HG03045 (cell line): Measurements from ENCODE around the gene BCAP29.
"Not testable (repeated sequence)": the region's sequence is repeated elsewhere in the genome, so short reads cannot be mapped to it uniquely, and the experiment has no call there.

Source experiments
- ATAC-seq: cut with Tn5 transposase; IDR thresholded peaks from one replicate; pipeline ENCODE4 v1.9.1; 2021; ENCODE audit warnings: mild to moderate bottlenecking, moderate library complexity; ENCODE audit not compliant: unreplicated experiment

BCAP29 gene

DNA sequence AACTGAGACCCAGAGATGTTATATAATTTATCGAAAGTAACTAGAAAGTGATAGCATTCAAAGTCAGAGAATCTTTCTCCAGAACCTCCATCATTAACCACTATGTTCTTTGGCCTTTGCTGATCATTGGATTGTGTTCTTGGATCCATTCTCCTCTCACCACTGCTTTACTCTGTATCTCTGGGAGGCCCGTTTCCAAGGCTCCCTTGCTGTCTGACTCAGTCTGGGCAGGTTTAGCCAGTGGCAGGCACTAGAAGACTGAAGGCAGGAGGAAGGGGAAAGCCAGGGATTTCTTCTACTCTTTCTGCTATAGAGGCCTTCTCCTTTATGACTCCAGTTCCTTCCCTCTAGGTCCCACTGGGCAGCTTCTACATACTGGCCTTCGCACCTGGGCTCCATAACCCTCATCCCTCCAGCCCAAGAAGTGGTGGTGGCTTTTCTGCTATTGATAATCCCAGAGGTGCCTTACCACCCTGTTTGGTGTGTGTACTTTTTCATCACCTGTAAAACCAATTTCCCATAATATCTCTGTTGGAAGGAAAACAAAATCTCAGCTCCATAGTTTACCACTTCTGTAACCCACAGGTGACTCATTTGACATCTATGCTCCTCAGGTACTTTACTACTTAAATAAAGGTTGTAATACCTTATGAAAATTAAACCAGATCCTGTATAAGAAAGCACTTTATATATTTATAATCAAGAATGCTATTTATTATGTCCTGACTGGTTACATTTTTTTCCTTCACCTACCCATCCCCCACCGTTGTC is 36.0 kb downstream of the BCAP29 start:
- ATAC-seq: no peak

DNA sequence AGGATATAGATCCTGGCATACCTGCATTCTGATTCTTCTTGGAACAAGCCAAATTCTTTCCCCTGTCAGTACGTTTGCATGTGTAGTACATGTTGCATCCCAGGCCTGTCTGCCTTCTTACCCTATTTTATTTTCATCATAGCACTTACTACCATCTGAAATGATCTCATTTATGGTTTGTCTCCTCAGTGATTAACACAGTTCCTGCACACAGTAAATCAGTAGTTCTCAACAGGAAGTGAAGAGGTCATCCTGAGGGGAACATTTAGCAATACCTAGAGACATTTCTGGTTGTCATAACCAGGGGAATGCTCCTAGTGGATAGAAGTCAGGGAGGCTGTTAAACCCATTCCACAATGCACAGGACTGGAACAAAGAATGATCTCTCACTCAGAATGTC is 42.4 kb downstream of the BCAP29 start:
- ATAC-seq: no peak

DNA sequence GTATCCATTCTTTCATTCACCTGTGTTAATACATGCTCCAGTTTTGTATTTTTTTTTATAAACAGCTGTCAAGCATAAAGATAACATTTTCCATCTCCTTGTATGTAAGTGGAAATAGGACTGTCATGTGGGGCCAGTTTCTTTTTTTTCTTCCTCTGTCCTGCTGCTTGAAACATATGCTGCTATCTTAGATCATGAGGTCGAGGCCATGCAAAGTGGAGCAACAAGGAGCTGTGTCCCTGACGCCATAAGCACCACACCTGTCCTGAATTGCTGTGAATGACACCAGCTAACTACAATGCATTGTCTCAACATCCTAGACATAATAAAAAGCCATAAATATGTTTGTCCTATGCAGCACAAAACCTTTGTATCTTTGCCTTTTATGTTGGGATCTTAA is 42.8 kb downstream of the BCAP29 start:
- ATAC-seq: no peak

DNA sequence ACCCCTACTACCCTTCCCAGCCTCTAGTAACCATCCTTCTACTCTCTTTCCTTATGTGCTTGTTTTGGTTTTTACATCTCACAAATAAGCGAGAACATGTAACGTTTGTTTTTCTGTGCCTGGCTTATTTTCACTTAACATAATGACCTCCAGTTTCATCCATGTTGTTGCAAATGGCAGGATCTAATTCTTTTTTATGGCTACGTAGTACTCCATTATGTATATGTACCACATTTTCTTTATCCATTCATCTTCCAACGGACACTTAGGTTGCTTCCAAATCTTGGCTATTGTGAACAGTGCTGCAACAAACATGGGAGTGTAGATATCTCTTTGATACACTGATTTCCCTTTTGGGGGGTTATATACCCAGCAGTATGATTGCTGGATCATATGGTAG is 47.0 kb downstream of the BCAP29 start:
- no peak for ATAC-seq

DNA sequence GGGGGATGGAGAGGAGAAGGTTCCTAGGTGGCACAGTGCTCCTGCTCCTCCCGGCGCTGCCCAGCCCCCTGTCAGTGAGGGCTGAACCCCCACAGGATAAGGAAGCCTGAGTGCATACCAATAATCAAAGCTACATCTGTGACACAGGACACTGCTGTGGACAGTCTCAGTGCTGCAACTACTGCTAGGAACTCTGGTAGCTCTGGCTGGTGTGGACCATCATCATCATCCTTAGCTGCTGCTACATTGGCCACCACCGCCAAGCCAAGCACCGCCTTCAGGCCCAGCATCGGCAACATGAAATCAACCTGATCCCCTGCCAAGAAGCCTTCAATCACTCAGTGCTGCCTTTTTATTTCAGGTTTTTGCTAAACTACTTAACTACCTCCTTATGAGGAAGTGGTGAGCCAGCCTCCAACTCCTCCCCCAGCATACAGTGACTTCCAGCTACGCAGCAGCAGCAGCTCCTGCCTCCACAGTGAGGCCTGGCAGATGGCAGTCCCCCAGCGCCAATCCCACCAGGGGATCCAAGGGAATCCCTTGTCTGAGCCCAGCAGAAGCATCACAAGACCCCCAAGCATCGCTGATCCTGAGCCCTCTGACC is 48.5 kb downstream of the BCAP29 start:
- ATAC-seq: no peak

DNA sequence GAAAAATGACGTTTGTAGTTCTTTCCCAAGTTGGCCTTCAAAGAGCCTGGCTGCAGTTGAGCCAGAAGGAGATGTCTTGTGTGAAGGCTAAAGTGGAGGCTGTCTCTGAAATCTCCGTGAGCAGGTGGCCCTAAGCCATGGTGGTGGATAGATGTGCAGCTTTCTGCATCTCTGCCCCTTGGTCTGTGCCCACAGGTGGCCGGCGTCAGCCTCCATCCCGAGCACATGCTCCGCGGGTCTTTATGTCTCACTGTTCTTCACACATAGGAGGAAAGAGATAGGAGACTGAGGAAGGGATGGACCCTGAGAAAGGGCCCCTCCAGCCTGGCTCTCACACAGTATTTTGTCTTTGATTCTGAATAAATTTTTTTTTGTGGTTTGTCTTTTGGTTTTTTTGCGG is 50.3 kb downstream of the BCAP29 start:
- ATAC-seq: no peak

DNA sequence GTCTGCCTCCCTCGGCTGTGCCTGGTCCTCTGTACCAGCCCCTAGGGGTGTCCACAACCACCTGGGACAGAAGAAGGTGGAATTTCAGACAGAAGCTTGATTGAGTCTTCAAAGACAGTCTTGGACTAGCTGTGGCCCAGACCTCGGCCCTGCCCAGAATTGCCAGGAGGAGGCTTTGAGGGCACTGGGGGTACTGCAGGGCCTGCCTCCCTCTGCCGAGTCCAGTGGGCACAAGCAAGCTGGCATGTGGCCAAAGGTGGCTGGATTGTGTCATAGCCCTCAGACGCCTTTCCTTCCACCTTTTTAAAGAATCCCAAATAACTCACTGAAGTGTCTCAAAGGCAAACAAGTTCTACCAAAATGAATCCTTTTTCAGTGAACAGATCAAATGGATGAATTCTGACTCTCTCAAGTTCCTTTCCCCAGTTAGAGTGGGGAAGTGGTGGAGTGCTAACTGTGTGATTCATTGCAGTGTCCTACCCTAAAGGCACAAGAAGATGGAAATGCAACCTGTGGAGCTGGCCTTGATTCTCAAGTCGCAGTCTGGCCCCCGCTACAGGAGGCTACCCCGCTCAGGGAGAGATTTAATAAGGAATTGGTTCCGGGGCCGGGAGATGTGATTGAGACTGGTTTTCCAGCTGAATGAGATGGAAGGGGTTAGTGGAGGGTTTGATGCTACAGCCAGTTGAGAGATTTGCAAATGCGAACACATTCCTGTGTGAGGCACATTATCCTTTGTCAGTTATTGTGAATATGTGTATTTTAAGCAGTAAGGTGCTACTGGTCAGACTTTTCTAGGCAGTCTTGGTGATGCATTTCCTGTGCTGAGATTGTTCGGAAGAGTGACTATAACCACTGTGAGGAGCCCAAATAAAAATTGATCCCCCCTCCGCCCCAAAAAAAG is 51.8 kb downstream of the BCAP29 start:
- ATAC-seq: no peak

DNA sequence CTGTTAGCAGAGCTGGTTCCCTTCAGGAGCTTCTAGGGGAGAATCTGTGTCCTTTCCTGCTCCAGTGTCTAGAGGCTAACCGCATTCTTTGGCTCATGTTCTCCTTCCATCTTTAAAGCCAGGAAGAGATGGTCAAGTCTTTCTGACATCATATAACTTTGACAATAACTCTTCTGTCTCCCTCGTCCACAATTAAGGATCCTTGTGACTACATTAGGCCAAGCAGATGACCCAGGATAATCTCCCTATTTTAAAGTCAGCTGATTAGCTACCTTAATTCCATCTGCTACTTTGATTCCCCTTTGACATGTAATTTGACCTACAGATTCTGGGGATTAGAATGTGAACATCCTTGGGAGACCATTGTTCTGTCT is 52.4 kb downstream of the BCAP29 start:
- ATAC-seq: no peak

DNA sequence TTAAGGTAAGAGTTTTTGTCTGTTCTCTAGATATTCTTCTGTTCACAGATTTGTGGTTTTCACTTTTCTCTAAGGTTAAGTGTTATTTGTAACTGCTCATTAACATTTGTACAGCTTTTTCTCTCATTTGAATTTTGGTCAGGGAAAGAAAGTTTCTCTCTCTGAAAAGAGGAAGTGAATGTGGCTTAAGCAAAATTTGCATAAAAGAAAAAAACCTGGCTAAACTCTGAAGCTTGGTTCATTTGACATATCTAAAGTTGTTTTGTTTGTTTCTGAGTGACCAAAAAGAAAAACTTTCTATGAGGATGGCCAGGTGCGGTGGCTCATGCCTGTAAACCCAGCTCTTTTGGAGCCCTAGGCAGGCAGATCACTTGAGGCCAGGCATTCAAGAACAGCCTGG is 58.5 kb downstream of the BCAP29 start:
- peak; percentile 90 for ATAC-seq

DNA sequence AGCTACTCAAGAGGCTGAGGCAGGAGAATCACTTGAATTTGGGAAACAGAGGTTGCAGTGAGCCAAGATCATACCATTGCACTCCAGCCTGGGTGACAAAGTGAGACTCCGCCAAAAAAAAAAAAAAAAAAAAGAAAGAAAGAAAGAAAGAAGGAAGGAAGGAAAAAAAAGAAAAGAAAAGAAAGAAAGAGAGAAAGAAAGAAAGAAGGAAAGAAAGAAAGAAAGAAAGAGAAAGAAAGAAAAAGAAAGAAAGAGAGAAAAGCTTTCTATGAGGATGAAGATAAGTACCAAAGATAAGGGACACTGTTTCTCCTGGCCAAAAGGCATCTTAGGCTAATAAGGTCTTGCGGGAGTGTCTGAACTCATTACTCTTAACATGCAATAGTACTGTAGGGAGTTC is 59.0 kb downstream of the BCAP29 start:
- not testable (repeated sequence) for ATAC-seq

DNA sequence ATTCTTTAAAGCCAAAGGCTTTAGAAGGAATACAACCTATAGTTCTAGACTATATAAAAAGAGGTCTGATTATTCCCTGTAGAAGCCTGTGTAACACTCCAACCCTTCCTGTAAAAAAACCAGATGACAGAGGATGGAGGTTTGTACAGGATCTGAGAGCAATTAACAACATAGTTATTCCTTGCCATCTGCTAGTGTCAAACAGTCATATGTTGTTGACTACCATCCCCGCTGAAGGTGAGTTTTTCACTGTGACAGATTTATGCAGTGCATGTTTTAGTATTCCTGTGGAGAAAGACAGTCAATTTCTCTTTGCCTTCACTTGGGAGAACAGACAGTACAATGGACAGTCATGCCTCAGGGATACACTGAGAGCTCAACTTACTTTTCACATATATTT is 61.6 kb downstream of the BCAP29 start:
- ATAC-seq: no peak

DNA sequence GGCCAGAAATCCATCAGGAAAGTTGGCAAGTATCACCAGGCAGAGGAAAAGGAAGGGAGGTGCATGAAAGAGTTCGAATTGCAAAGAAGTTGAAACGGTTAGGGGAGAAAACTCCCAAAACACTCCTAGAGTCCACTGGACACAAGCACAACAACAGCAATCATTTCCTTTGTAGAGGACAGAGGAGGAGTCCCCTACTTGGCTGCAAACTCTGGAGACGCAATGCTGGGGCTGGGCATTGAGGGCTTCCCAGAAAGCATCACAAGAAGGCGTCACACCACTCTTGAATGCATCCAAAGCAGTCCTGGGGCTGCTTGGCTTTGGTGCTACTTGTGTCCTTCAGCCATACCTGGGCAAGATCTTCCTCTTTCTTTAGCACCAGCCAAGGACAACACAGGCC is 62.5 kb downstream of the BCAP29 start:
- ATAC-seq: no peak

DNA sequence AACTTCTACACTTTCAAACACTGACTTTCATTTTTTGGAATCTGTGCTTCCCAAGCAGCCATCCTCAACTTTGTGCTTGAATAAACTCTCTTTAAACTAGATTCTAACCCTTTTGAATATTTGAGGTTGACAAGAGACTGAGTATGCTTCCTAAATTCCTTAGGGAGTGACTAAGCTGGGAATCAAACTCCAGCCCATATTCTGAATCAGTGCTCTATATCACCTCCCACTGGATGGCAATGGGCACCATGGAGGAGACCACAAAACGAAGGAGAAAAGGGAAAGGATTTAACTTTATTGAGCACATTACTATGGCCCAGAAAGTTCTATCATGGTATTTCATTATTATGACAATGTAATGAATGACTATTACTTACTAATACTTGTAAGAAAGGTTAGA is 63.4 kb downstream of the BCAP29 start:
- no peak for ATAC-seq

DNA sequence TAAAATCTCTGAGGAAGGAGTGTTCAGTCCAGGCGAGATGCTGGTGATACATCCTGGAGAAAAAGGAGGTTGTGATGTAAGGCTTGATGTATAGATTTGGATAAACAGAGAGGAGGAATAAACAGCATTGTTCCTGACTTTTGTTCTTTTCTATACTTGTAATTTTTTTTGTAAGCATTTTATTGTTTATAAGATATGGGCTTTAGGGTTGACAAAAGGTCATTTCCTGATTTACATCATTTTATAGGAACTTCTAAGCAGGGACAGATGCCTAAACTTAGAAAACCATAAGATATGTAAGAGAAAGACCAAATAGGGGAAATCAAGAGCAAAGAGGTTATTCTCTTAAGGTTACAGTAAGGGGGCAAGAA is 63.9 kb downstream of the BCAP29 start:
- no peak for ATAC-seq

DNA sequence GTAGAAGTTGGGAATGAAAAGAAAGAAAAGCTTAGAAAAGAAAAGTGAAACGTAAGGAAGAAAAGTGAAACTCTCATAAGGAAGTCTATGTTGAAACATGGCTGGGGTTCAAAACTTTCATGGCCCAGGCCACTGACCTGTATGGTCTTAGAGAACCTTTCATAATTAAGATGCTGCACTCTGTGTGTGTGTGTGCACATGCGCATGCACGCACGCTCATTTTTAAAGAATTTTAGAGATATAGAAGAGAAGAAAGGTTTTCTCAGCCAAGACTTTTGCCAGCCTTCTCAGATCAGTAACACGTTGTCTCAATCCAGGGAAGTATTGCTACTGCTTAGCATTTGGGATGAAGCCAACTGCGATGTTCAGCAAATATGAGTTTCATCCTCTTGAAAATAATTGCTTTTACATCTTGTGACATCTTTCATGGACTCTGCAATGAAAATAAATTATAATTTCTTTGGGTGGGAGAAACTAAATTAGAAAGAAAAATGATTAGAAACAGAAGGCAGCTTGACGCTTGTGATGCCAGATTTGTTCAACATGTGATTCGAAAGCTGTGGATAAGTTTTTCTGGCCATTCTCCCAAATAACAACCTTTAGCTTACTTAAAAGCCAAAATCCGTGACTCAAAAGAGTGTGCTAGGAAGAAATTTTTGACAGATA is 64.4 kb downstream of the BCAP29 start:
- ATAC-seq: no peak

DNA sequence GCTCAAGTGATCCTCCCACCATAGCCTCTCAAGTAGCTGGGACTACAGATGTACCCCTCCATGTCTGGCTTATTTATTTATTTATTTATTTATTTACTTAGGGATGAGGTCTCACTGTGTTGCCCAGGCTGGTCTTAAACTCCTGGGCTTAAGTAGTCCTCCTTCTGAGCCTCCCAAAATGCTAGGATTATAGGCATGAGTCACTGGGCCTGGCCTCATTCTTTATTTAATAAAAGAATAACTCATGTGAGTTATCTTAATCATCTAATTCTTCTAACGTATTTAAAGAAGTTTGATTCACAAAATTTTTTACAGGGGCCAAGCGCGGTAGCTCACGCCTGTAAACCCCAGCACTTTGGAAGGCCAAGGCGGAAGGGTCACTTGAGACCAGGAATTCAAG is 72.6 kb downstream of the BCAP29 start:
- no peak for ATAC-seq

DNA sequence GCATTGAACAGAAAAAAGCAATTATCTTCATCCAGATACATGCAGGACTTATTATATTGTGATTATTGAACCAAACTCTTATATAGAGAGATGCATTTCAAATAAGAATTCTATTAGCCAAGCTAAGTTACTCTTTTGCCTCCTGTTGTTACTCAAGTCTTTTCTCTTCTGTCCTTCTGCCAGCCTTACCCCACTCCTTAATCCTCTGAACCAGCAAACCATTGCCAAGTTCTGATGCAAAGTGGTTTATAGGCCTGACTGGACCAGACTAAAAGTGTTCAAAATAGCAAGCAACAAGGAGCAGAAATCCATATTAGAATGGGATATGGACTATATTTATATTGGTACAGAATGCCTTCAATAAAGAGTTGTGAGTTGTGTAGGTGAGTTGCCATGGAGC is 78.4 kb downstream of the BCAP29 start:
- ATAC-seq: no peak

DNA sequence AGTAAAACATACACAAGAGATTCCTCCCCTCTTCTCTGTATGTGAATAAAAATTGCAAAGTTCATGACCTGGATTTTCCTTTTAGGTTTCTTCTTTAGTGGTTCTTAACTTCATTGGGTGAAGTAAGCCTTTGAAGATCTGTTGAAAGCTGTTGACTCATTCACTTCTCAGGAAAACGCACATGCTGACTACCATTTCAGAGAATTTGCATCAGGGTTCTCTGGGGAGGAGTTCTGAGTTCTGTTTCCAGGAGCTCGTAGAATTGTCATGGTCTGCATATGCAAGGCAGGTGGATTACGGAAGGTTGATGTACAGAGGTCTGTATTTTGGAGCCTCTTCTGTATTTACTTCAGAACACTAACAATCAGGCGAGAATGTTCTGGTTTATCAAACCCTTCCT is 79.6 kb downstream of the BCAP29 start:
- ATAC-seq: no peak

DNA sequence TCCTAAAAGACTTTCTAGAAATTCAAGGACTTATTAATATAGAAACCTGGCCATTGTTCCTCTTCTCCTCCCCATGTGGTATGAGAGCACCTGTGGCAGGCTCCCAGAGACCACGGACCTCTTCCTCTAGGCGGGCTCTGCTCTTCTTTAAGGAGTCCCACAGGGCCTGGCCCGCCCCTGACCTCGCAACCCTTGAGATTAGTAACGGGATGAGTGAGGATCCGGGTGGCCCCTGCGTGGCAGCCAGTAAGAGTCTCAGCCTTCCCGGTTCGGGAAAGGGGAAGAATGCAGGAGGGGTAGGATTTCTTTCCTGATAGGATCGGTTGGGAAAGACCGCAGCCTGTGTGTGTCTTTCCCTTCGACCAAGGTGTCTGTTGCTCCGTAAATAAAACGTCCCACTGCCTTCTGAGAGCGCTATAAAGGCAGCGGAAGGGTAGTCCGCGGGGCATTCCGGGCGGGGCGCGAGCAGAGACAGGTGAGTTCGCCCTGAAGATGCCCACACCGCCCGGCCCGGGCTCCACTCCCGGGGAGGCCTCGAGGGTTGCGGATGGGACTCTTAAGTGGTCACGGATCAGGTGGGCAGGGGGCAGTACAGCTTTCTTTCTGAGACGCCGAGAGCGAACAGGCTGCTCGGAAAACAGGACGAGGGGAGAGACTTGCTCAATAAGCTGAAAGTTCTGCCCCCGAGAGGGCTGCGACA is 80.5 kb downstream of the BCAP29 start, which contains the start of gene SLC26A4:
Gene SLC26A4, plus strand, starts transcription at position 448 of the 700 bp plus-strand sequence. CDS start 814 bp downstream, outside the sequence.
- no peak for ATAC-seq

DNA sequence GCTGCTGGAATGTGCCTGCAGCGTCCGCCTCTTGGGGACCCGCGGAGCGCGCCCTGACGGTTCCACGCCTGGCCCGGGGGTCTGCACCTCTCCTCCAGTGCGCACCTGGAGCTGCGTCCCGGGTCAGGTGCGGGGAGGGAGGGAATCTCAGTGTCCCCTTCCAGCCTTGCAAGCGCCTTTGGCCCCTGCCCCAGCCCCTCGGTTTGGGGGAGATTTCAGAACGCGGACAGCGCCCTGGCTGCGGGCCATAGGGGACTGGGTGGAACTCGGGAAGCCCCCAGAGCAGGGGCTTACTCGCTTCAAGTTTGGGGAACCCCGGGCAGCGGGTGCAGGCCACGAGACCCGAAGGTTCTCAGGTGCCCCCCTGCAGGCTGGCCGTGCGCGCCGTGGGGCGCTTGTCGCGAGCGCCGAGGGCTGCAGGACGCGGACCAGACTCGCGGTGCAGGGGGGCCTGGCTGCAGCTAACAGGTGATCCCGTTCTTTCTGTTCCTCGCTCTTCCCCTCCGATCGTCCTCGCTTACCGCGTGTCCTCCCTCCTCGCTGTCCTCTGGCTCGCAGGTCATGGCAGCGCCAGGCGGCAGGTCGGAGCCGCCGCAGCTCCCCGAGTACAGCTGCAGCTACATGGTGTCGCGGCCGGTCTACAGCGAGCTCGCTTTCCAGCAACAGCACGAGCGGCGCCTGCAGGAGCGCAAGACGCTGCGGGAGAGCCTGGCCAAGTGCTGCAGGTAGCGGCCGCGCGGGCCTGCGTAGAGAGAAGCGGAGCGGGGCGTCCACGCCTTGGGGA is 81.2 kb downstream of the BCAP29 start:
- no peak for ATAC-seq
